ENCODE results near the gene MBNL2.

GRCh38 chr13:97239306-97239705, 17.2 kb downstream of the MBNL2 start:
- TF ChIP-seq, protein P1, sequence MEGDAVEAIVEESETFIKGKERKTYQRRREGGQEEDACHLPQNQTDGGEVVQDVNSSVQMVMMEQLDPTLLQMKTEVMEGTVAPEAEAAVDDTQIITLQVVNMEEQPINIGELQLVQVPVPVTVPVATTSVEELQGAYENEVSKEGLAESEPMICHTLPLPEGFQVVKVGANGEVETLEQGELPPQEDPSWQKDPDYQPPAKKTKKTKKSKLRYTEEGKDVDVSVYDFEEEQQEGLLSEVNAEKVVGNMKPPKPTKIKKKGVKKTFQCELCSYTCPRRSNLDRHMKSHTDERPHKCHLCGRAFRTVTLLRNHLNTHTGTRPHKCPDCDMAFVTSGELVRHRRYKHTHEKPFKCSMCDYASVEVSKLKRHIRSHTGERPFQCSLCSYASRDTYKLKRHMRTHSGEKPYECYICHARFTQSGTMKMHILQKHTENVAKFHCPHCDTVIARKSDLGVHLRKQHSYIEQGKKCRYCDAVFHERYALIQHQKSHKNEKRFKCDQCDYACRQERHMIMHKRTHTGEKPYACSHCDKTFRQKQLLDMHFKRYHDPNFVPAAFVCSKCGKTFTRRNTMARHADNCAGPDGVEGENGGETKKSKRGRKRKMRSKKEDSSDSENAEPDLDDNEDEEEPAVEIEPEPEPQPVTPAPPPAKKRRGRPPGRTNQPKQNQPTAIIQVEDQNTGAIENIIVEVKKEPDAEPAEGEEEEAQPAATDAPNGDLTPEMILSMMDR (IDR thresholded peaks at IDR 0.05 in 2 of 3, conservative IDR thresholded peaks at IDR 0.05 in 1 of 3; ENCODE audit: control insufficient read depth in 2 of 3, extremely low read depth in 1 of 3, insufficient read depth in 1 of 3, low read depth in 3 of 3, low read length in 3 of 3) = no peak
- TF ChIP-seq REST (IDR thresholded peaks at IDR 0.05; ENCODE audit: low read depth, low read length) (no peak), IRF4 (IDR thresholded peaks at IDR 0.05; ENCODE audit: low read depth, low read length) (no peak), POLR2AphosphoS2 (IDR thresholded peaks at IDR 0.05; ENCODE audit: low read depth, low read length) (no peak), SRF (IDR thresholded peaks at IDR 0.05; ENCODE audit: low read depth in 2 of 2, low read length in 2 of 2) (no peak), ZNF384 (IDR thresholded peaks at IDR 0.05; ENCODE audit: borderline replicate concordance, low read depth, low read length) (no peak), FOXM1 (IDR thresholded peaks at IDR 0.05; ENCODE audit: low read depth, low read length) (no peak), ETV6 (conservative IDR thresholded peaks at IDR 0.05 in 1 of 2, IDR thresholded peaks at IDR 0.05 in 1 of 2; ENCODE audit: borderline replicate concordance in 1 of 2, low read depth in 1 of 2) (no peak), IKZF1 (conservative IDR thresholded peaks at IDR 0.05) (no peak), SMC3 (IDR thresholded peaks at IDR 0.05; ENCODE audit: borderline replicate concordance, low read length) (no peak), PAX5 (IDR thresholded peaks at IDR 0.05; ENCODE audit: borderline replicate concordance, low read depth, low read length) (no peak), MYC (IDR thresholded peaks at IDR 0.05; ENCODE audit: insufficient read depth, insufficient read length, insufficient replicate concordance, low read length, severe bottlenecking) (no peak), CHD2 (IDR thresholded peaks at IDR 0.05; ENCODE audit: borderline replicate concordance, low read depth, low read length) (no peak)

All from GM12878 (cell line).